Mesendoderm (in vitro differentiated cells): ENCODE results near the gene C2orf72.

ENCODE experiments used
- DNase-seq: peaks from one replicate; pipeline ENCODE4 v3.0.0; 2013
- H2AK5ac ChIP-seq: 2 replicates; pipeline ENCODE4 v1.6.1; 2013; ENCODE audit warnings: low read length, inconsistent platforms
- H2BK120ac ChIP-seq: 2 replicates; pipeline ENCODE4 v1.6.1; 2013; ENCODE audit warnings: low read depth, mild to moderate bottlenecking, low read length, moderate library complexity, mixed read lengths
- H2BK15ac ChIP-seq: replicated peaks from 2 replicates; pipeline ENCODE4 v1.6.1; 2013; ENCODE audit warnings: low read depth, mild to moderate bottlenecking, moderate library complexity
- H2BK5ac ChIP-seq: 2 replicates; pipeline ENCODE4 v1.6.1; 2013; ENCODE audit warnings: low read length, inconsistent platforms
- H3K18ac ChIP-seq: 2 replicates; pipeline ENCODE4 v1.6.1; 2013; ENCODE audit warnings: mild to moderate bottlenecking, low read length, mixed read lengths
- H3K23ac ChIP-seq: one replicate; pipeline ENCODE4 v1.6.1; 2013; ENCODE audit warnings: low read length
- H3K27ac ChIP-seq: 2 replicates; pipeline ENCODE4 v1.5.1; 2013; ENCODE audit warnings: low read depth, mild to moderate bottlenecking, inconsistent platforms, low read length, moderate library complexity
- H3K27me3 ChIP-seq: 2 replicates; pipeline ENCODE4 v1.6.1; 2013; ENCODE audit warnings: low read length, control low read depth, mild to moderate bottlenecking, inconsistent platforms; ENCODE audit not compliant: insufficient read depth, poor library complexity
- H3K36me3 ChIP-seq: 2 replicates; pipeline ENCODE4 v1.6.1; 2013; ENCODE audit warnings: low read length, inconsistent platforms; ENCODE audit not compliant: control insufficient read depth, insufficient read depth
- H3K4ac ChIP-seq: one replicate; pipeline ENCODE4 v1.6.1; 2013; ENCODE audit warnings: low read depth, mild to moderate bottlenecking, low read length, moderate library complexity
- H3K4me1 ChIP-seq: 2 replicates; pipeline ENCODE4 v1.6.1; 2013; ENCODE audit warnings: low read depth, low read length, inconsistent platforms; ENCODE audit not compliant: control insufficient read depth
- H3K4me2 ChIP-seq: 2 replicates; pipeline ENCODE4 v1.6.1; 2013; ENCODE audit warnings: low read length
- H3K4me3 ChIP-seq: 2 replicates; pipeline ENCODE4 v1.5.1; 2013; ENCODE audit warnings: mild to moderate bottlenecking, low read length
- H3K56ac ChIP-seq: one replicate; pipeline ENCODE4 v1.6.1; 2013; ENCODE audit warnings: low read length
- H3K79me1 ChIP-seq: 2 replicates; pipeline ENCODE4 v1.6.1; 2013; ENCODE audit warnings: low read length, inconsistent platforms
- H3K79me2 ChIP-seq: 2 replicates; pipeline ENCODE4 v1.6.1; 2013; ENCODE audit warnings: mild to moderate bottlenecking, low read length; ENCODE audit not compliant: control insufficient read depth, insufficient read depth
- H3K9ac ChIP-seq: 2 replicates; pipeline ENCODE4 v1.6.1; 2013; ENCODE audit warnings: low read length, inconsistent platforms
- H4K5ac ChIP-seq: one replicate; pipeline ENCODE4 v1.6.1; 2013; ENCODE audit warnings: low read length
- H4K8ac ChIP-seq: one replicate; pipeline ENCODE4 v1.6.1; 2013; ENCODE audit warnings: low read depth, mild to moderate bottlenecking, control low read depth, low read length, moderate library complexity
- WGBS: extraction: QIAGEN DNeasy Blood & Tissue Kit; methylation state at CpG from one replicate; pipeline ENCODE4 v1.1.7; 2013; ENCODE audit warnings: low lambda C conversion rate, missing lambda C conversion rate; ENCODE audit not compliant: insufficient coverage; ENCODE audit errors: extremely low coverage; 5-methylcytosine and 5-hydroxymethylcytosine counted together

Gene C2orf72

DNA sequence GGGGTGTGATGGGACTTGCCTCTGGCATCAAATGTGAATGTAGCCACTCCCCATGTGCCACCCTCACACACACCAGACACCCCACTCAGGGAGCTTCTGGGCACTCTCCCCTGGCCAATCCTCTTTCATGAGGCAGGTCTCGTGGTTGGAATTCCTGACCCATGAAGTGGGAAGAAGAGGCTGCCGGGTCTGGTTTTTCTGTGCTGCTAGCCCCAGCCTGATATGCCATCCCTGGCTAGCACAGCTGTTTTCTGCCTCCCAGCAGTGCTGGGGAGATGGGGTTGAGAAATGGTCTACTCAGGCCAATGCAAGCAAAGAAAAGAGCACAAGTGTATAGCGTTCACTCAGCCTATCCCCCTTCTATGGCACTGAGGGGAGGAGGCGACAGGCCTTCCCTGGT lies 1.2 kb upstream of the C2orf72 start:
- WGBS: no CpG with 5 or more reads among the region's 4 CpGs
- H2BK15ac ChIP-seq: no peak overlapping the region
- no peak overlapping the region for H3K23ac ChIP-seq
- no peak overlapping the region for H3K56ac ChIP-seq
- no peak overlapping the region for H3K4me3 ChIP-seq
- DNase-seq: no peak
- H2BK120ac ChIP-seq: no peak overlapping the region
- H3K79me1 ChIP-seq: no peaks in the 10 kb centered on the region
- no peak overlapping the region for H3K4me2 ChIP-seq
- H3K27ac ChIP-seq: no peak overlapping the region
- no peaks in the 10 kb centered on the region for H3K4me1 ChIP-seq
- no peak overlapping the region for H3K9ac ChIP-seq
- H3K4ac ChIP-seq: no peak overlapping the region
- no peaks in the 10 kb centered on the region for H3K36me3 ChIP-seq
- no peak overlapping the region for H4K5ac ChIP-seq
- H3K79me2 ChIP-seq: no peaks in the 10 kb centered on the region
- no peak overlapping the region for H3K18ac ChIP-seq
- no peak overlapping the region for H2BK5ac ChIP-seq
- peaks cover 21% of the 10 kb centered on the region for H3K27me3 ChIP-seq
- H4K8ac ChIP-seq: no peak overlapping the region
- H2AK5ac ChIP-seq: no peak overlapping the region

DNA sequence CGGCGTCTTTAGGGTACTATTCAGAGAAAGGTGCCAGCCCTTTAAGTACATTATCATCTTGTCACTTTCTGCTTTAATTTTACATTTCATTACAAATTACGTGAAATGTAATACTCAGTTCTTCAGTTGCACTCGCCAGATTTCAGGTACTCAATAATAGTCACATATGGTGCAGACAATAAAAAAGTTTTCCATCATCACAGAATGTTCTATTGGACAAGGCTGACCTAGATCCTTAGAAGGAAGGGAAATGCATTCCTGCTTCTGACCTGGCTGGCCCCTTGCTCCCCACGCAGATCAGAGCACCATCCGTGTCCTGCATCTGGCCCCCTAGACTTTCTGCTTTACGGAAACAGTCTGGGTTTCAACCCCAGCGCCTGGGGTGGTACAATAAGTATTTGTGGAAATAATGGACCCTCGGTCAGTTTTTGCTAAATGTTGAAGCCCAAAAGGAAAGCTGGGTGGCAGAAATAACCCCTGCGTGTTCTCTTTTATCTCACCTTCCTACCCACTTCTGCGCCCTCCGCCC lies 681 bp upstream of the C2orf72 start:
- Histone ChIP-seq H3K27ac (no peak overlapping the region), H2BK15ac (no peak overlapping the region), H2AK5ac (no peak overlapping the region), H3K18ac (no peak overlapping the region), H2BK120ac (no peak overlapping the region), H3K9ac (no peak overlapping the region), H3K4me3 (no peak overlapping the region), H3K56ac (no peak overlapping the region), H4K5ac (no peak overlapping the region), H3K4ac (no peak overlapping the region), H3K79me2 (no peaks in the 10 kb centered on the region), H3K79me1 (no peaks in the 10 kb centered on the region), H2BK5ac (no peak overlapping the region), H3K4me1 (no peaks in the 10 kb centered on the region), H3K23ac (no peak overlapping the region), H3K36me3 (no peaks in the 10 kb centered on the region), H4K8ac (no peak overlapping the region), H3K27me3 (peaks cover 21% of the 10 kb centered on the region), H3K4me2 (no peak overlapping the region)
- WGBS: no CpG with 5 or more reads among the region's 12 CpGs
- no peak for DNase-seq

DNA sequence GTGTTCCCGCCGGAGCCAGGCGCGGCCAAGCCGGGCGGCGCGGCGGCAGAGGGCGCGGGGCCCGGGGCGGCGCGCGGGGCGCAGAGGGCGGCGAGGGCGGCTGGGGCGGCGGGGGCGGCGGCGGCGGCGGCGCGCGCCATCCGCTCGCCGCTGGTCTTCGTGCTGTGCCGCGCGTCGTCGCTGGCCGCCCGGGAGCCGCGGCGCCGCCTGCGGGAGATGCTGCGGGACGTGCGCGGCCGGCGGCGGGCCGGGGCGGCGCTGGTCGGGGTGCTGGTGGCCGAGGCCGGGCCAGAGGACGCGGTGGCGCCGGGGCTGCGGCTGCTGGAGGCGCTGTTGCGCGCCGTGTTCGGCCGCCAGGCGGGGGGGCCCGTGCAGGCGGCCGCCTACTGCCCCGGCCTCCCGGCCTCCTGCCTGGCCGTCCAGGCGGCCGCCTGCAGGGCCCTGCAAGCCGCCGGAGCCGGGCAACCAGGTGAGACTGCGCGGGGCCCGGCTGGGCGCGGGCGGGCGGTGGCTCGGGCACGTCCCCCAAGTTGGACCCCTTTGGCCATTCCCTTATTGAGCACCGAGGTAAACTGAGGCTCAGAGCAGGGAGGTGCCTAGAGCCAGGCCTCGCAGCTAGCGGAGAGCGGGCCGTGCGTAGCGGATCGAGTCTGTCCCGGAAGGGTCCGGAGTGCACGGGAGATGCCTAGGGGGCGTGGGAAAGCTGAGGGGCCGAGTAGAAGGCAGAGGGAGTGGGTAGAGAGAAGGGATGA lies 584 bp downstream of the C2orf72 start:
- Histone ChIP-seq H3K79me2 (no peaks in the 10 kb centered on the region), H3K79me1 (no peaks in the 10 kb centered on the region), H4K8ac (no peak overlapping the region), H4K5ac (no peak overlapping the region), H2BK120ac (no peak overlapping the region), H3K27ac (no peak overlapping the region), H3K4ac (no peak overlapping the region), H3K4me2 (peak overlapping the region; percentile 79), H2AK5ac (no peak overlapping the region), H3K4me1 (no peaks in the 10 kb centered on the region), H3K36me3 (no peaks in the 10 kb centered on the region), H3K23ac (no peak overlapping the region), H3K9ac (peak overlapping the region; percentile 32), H3K27me3 (peaks cover 21% of the 10 kb centered on the region), H2BK5ac (no peak overlapping the region), H2BK15ac (no peak overlapping the region), H3K18ac (no peak overlapping the region), H3K4me3 (peak overlapping the region; percentile 33), H3K56ac (peak overlapping the region; percentile 34)
- DNase-seq: no peak
- WGBS: no CpG with 5 or more reads among the region's 104 CpGs

DNA sequence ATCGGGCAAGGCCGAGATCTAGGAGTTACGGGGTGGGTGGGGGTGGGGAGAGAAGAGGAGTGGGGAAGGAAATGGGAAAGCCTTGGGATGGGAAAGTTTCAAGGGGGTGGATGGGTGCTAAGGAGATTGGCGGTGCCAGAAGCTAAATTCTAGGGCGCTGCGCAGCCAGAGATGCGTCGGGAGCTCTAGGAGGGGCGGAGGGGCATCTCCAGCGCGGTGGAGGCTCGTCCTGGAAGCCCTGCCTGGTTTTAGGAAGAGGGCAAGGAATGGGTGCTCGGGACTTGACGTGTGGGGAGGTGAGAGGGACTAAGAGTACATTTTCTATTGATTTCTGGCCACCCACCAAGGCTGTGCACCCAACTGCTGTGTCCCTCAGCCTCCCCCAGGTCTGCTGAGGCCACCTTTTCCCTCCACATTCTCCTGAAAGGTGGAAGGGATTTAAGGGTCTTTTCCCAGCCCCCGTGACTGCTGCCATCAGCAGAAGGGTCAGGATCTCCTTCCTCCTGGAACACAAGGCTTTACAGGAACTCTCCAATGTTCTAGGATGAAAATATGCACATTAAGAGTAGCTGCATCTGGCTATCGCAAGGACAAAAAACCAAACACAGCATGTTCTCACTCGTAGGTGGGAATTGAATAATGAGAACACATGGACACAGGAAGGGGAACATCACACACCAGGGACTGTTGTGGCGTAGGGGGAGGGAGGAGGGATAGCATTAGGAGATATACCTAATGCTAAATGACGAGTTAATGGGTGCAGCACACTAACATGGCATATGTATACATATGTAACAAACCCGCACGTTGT lies 1.4 kb downstream of the C2orf72 start:
- no peak overlapping the region for H3K4me2 ChIP-seq
- no peak overlapping the region for H4K5ac ChIP-seq
- H2BK5ac ChIP-seq: no peak overlapping the region
- H3K23ac ChIP-seq: no peak overlapping the region
- no peaks in the 10 kb centered on the region for H3K36me3 ChIP-seq
- H3K79me1 ChIP-seq: no peaks in the 10 kb centered on the region
- DNase-seq: no peak
- no peaks in the 10 kb centered on the region for H3K4me1 ChIP-seq
- H2BK120ac ChIP-seq: no peak overlapping the region
- peaks cover 21% of the 10 kb centered on the region for H3K27me3 ChIP-seq
- H4K8ac ChIP-seq: no peak overlapping the region
- H3K4me3 ChIP-seq: no peak overlapping the region
- no peak overlapping the region for H3K9ac ChIP-seq
- no peak overlapping the region for H3K56ac ChIP-seq
- no peak overlapping the region for H2BK15ac ChIP-seq
- H3K79me2 ChIP-seq: no peaks in the 10 kb centered on the region
- no peak overlapping the region for H3K18ac ChIP-seq
- H2AK5ac ChIP-seq: no peak overlapping the region
- no peak overlapping the region for H3K4ac ChIP-seq
- no CpG with 5 or more reads among the region's 21 CpGs for WGBS
- H3K27ac ChIP-seq: no peak overlapping the region

DNA sequence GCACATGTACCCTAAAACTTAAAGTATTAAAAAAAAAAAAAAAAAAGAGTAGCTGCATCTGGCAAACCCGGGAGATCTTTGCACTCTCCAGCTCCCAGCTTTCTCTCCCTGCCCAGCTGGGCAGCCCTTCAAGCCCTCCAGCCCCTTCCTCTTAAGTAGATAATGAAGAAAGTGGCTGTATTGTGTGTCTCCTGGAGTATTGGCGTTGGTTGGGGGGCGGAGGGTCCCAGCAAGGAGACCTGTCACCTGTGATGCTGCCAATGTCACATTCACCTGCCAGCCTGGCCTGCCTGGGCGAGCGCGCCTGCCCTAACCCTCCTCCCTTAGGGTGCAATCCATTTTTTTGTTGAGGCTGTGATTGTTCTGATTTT lies 2.0 kb downstream of the C2orf72 start:
- no peak for DNase-seq
- H3K4me3 ChIP-seq: no peak overlapping the region
- no CpG with 5 or more reads among the region's 6 CpGs for WGBS
- no peaks in the 10 kb centered on the region for H3K79me1 ChIP-seq
- no peak overlapping the region for H4K8ac ChIP-seq
- no peak overlapping the region for H3K23ac ChIP-seq
- H3K79me2 ChIP-seq: no peaks in the 10 kb centered on the region
- no peak overlapping the region for H2BK15ac ChIP-seq
- no peak overlapping the region for H3K56ac ChIP-seq
- H3K4ac ChIP-seq: no peak overlapping the region
- no peaks in the 10 kb centered on the region for H3K36me3 ChIP-seq
- no peak overlapping the region for H2AK5ac ChIP-seq
- no peak overlapping the region for H4K5ac ChIP-seq
- no peaks in the 10 kb centered on the region for H3K4me1 ChIP-seq
- no peak overlapping the region for H3K4me2 ChIP-seq
- H2BK120ac ChIP-seq: no peak overlapping the region
- H2BK5ac ChIP-seq: no peak overlapping the region
- H3K27ac ChIP-seq: no peak overlapping the region
- no peak overlapping the region for H3K9ac ChIP-seq
- peaks cover 21% of the 10 kb centered on the region for H3K27me3 ChIP-seq
- H3K18ac ChIP-seq: no peak overlapping the region
